Neutrophil (primary cell): Measurements from ENCODE around the gene KCTD16.

Source experiments
- H3K27ac ChIP-seq: fragments of 200-600 bp; sonication (generic); 2 replicates; pipeline ENCODE4 v1.5.1; 2016; ENCODE audit warnings: mild to moderate bottlenecking, moderate library complexity
- H3K27me3 ChIP-seq: fragments of 200-600 bp; sonication (generic); 2 replicates; pipeline ENCODE4 v1.6.0; 2016; ENCODE audit warnings: mild to moderate bottlenecking
- H3K36me3 ChIP-seq: fragments of 200-600 bp; sonication (generic); 2 replicates; pipeline ENCODE4 v1.5.1; 2017
- H3K4me1 ChIP-seq, 2 experiments: fragments of 200-600 bp in 1 of 2; sonication (generic) in 1 of 2; 1 replicate in 1 of 2; 2 replicates in 1 of 2; pipeline versions ENCODE4 v1.5.1 to v1.6.1; 2013 to 2016; ENCODE audit warnings: low read depth in 1 of 2, low read length in 1 of 2, mild to moderate bottlenecking in 1 of 2, moderate library complexity in 1 of 2; ENCODE audit not compliant: control insufficient read depth in 1 of 2, insufficient read depth in 1 of 2
- H3K4me3 ChIP-seq, 2 experiments: fragments of 200-600 bp in 1 of 2; sonication (generic) in 1 of 2; 1 replicate in 1 of 2; 2 replicates in 1 of 2; pipeline ENCODE4 v1.5.1; 2013 to 2016; ENCODE audit warnings: low read depth in 1 of 2, low read length in 1 of 2, mild to moderate bottlenecking in 1 of 2, moderate library complexity in 1 of 2
- H3K9me3 ChIP-seq: fragments of 200-600 bp; sonication (generic); 2 replicates; pipeline ENCODE4 v1.5.1; 2016
- TF ChIP-seq, protein P1 (sequence below): fragments of 200-600 bp; sonication (generic); IDR thresholded peaks from 2 replicates; pipeline ENCODE4 v1.5.1; 2016; ENCODE audit warnings: antibody characterized with exemption

KCTD16 gene

GRCh38 chr5:144451187-144451973 is 280.7 kb downstream of the KCTD16 start:
- no peaks in the 10 kb centered on the region for H3K9me3 ChIP-seq
- no peak overlapping the region for H3K4me3 ChIP-seq
- H3K4me1 ChIP-seq: no peaks in the 10 kb centered on the region
- TF ChIP-seq, protein P1, sequence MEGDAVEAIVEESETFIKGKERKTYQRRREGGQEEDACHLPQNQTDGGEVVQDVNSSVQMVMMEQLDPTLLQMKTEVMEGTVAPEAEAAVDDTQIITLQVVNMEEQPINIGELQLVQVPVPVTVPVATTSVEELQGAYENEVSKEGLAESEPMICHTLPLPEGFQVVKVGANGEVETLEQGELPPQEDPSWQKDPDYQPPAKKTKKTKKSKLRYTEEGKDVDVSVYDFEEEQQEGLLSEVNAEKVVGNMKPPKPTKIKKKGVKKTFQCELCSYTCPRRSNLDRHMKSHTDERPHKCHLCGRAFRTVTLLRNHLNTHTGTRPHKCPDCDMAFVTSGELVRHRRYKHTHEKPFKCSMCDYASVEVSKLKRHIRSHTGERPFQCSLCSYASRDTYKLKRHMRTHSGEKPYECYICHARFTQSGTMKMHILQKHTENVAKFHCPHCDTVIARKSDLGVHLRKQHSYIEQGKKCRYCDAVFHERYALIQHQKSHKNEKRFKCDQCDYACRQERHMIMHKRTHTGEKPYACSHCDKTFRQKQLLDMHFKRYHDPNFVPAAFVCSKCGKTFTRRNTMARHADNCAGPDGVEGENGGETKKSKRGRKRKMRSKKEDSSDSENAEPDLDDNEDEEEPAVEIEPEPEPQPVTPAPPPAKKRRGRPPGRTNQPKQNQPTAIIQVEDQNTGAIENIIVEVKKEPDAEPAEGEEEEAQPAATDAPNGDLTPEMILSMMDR: no peak
- no peak overlapping the region for H3K27ac ChIP-seq
- H3K27me3 ChIP-seq: no peaks in the 10 kb centered on the region
- no peaks in the 10 kb centered on the region for H3K36me3 ChIP-seq

DNA sequence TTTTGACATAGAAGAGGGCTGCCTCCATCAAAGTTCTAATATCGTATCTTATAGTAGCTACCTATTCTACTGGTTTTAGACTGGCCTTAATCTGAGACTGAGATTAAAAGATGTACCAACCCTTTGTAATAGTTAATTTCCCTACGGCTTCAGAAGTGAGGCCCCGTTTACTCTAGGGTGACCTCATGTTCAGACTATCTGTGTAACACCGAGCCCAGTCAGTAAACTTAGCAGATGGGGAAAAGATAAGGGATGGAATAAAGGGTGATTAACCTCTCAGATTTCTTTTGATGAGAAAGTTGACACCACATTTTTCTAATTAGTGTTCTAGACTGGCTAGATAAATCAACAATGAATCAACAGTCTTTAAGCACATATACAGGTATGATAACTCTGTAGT is 283.1 kb downstream of the KCTD16 start:
- Histone ChIP-seq H3K9me3 (no peaks in the 10 kb centered on the region), H3K36me3 (no peaks in the 10 kb centered on the region), H3K27me3 (no peaks in the 10 kb centered on the region), H3K4me1 (no peaks in the 10 kb centered on the region), H3K4me3 (no peak overlapping the region), H3K27ac (no peak overlapping the region)
- TF ChIP-seq, protein P1: no peak

- no peak overlapping the region for H3K27ac ChIP-seq
- H3K9me3 ChIP-seq: no peaks in the 10 kb centered on the region
- H3K4me1 ChIP-seq: no peaks in the 10 kb centered on the region
- no peaks in the 10 kb centered on the region for H3K36me3 ChIP-seq
- TF ChIP-seq, protein P1: no peak
- H3K4me3 ChIP-seq: no peak overlapping the region
- no peaks in the 10 kb centered on the region for H3K27me3 ChIP-seq
Observed at GRCh38 chr5:144457160-144457559, 286.5 kb downstream of the KCTD16 start.

- no peak overlapping the region for H3K27ac ChIP-seq
Observed at GRCh38 chr5:144458216-144458615, 287.5 kb downstream of the KCTD16 start.

DNA sequence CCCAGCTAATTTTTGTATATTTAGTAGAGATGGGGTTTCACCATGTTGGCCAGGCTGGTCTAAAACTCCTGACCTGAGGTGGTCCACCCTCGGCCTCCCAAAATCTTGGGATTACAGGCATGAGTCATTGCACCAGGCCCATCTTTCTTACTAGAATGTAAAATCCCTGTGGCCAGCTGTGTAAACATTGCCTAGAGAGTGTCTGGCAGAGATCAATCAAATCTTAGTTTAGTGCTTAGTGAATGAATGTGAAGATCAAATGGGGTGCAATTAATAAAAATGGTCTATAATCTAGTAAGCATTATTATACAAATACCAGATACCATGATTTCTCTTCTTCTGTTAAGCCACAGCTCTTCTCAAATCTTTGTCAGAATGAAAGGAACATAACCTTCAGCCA is 289.9 kb downstream of the KCTD16 start:
- H3K27me3 ChIP-seq: no peaks in the 10 kb centered on the region
- TF ChIP-seq, protein P1: no peak
- H3K36me3 ChIP-seq: no peaks in the 10 kb centered on the region

More at GRCh38 chr5:144458216-144458615, 287.5 kb downstream of the KCTD16 start:
- no peaks in the 10 kb centered on the region for H3K9me3 ChIP-seq
- H3K4me3 ChIP-seq: no peak overlapping the region
- H3K4me1 ChIP-seq: no peaks in the 10 kb centered on the region
- TF ChIP-seq, protein P1: no peak
- H3K36me3 ChIP-seq: no peaks in the 10 kb centered on the region
- no peaks in the 10 kb centered on the region for H3K27me3 ChIP-seq

More for the DNA sequence above, 289.9 kb downstream of the KCTD16 start:
- no peaks in the 10 kb centered on the region for H3K9me3 ChIP-seq
- no peaks in the 10 kb centered on the region for H3K4me1 ChIP-seq
- H3K27ac ChIP-seq: no peak overlapping the region
- no peak overlapping the region for H3K4me3 ChIP-seq
